GM23338 (cell line): ENCODE data around the gene GGCT.
"Not testable (repeated sequence)": the region's sequence is repeated elsewhere in the genome, so short reads cannot be mapped to it uniquely, and the experiment has no call there.

Experiments
- CREB1 ChIP-seq: fragments of 250-450 bp; sonication (Bioruptor Pico); IDR thresholded peaks from 2 replicates; pipeline ENCODE4 v1.5.0; 2020; ENCODE audit warnings: low read depth, mild to moderate bottlenecking, moderate library complexity
- CTCF ChIP-seq, 2 experiments: fragments of 200-600 bp in 1 of 2; sonication (generic) in 1 of 2; conservative IDR thresholded peaks; 2 replicates each; pipeline versions ENCODE4 v1.5.1 to v1.6.1; 2016 to 2017; ENCODE audit warnings: antibody characterized with exemption in 2 of 2, low read depth in 2 of 2, mild to moderate bottlenecking in 2 of 2, moderate library complexity in 1 of 2
- ETS1 ChIP-seq: IDR thresholded peaks from 2 replicates; pipeline ENCODE4 v1.6.1; 2016; ENCODE audit warnings: antibody characterized with exemption
- EZH2 ChIP-seq: fragments of 200-600 bp; sonication (generic); IDR thresholded peaks from one replicate; pipeline ENCODE4 v1.8.0; 2017; ENCODE audit warnings: antibody characterized with exemption, mild to moderate bottlenecking, low read depth; ENCODE audit not compliant: unreplicated experiment
- POLR2AphosphoS5 ChIP-seq: IDR thresholded peaks from 2 replicates; pipeline ENCODE4 v1.6.1; 2016; ENCODE audit warnings: antibody characterized with exemption, low read depth
- REST ChIP-seq: IDR thresholded peaks from one replicate; pipeline ENCODE4 v1.6.1; 2018; ENCODE audit warnings: antibody characterized with exemption; ENCODE audit not compliant: unreplicated experiment
- ZNF331 ChIP-seq: fragments of 250-450 bp; sonication (Bioruptor Pico); IDR thresholded peaks from 2 replicates; pipeline ENCODE4 v1.5.0; 2020; ENCODE audit warnings: low read depth, mild to moderate bottlenecking, moderate library complexity
- ZNF462 ChIP-seq: fragments of 250-450 bp; sonication (Bioruptor Pico); IDR thresholded peaks from 2 replicates; pipeline ENCODE4 v1.5.0; 2020; ENCODE audit warnings: mild to moderate bottlenecking, moderate library complexity

GRCh38 chr7:30481416-30481815 lies 23.2 kb downstream of the GGCT start:
- TF ChIP-seq CTCF (conservative IDR thresholded peaks at IDR 0.05; ENCODE audit: low read depth in 2 of 2); ETS1; POLR2AphosphoS5; REST; CREB1 (CRISPR knock-in tag); EZH2; ZNF331 (CRISPR knock-in tag); ZNF462 (CRISPR knock-in tag): not testable (repeated sequence)
